Upper lobe of left lung (tissue), 6 donors: ENCODE measurements around the gene ATF6. TPM values are rescaled to one million over a fixed set of nuclear protein-coding genes. Genes with fewer than 3 reads are reported as not detected.

Experiments used
- ATAC-seq, 2 donors: fragments of 200-7000 bp; cut with Tn5 transposase; one replicate each; pipeline ENCODE4 v1.9.1; 2022; ENCODE audit warnings: mild to moderate bottlenecking in 2 of 2, moderate library complexity in 2 of 2; ENCODE audit not compliant: low FRiP score in 2 of 2
- DNase-seq, 2 donors: peaks; one replicate each; pipeline ENCODE4 v3.0.0-alpha.2; 2019 to 2020
- H3K27ac ChIP-seq, 4 donors: fragments of 200-600 bp; sonication (generic); one replicate each; pipeline ENCODE4 v1.5.1; 2016 to 2019
- H3K27me3 ChIP-seq, 4 donors: fragments of 200-600 bp; sonication (generic); one replicate each; pipeline ENCODE4 v1.5.1; 2017 to 2019
- H3K36me3 ChIP-seq, 4 donors: fragments of 200-600 bp; sonication (generic); one replicate each; pipeline ENCODE4 v1.5.1; 2016 to 2019
- H3K4me1 ChIP-seq, 4 donors: fragments of 200-600 bp; sonication (generic); one replicate each; pipeline ENCODE4 v1.5.1; 2018 to 2019
- H3K4me3 ChIP-seq, 4 donors: fragments of 200-600 bp; sonication (generic); one replicate each; pipeline ENCODE4 v1.5.1; 2017 to 2019; ENCODE audit warnings: mild to moderate bottlenecking in 2 of 4, moderate library complexity in 1 of 4
- H3K9me3 ChIP-seq, 4 donors: fragments of 200-600 bp; sonication (generic); one replicate each; pipeline ENCODE4 v1.5.1; 2018 to 2019
- EP300 ChIP-seq, 4 donors: sonication (generic); formaldehyde crosslinking; IDR thresholded peaks; one replicate each; pipeline ENCODE4 v1.5.1; 2017; ENCODE audit warnings: antibody characterized with exemption in 4 of 4, control low read depth in 2 of 4
- POLR2A ChIP-seq, 4 donors: fragments of 450-650 bp; IDR thresholded peaks; one replicate each; pipeline ENCODE4 v1.5.1; 2016 to 2017; ENCODE audit warnings: antibody characterized with exemption in 4 of 4, mild to moderate bottlenecking in 2 of 4
- POLR2AphosphoS5 ChIP-seq, 2 donors: sonication (generic); formaldehyde crosslinking; IDR thresholded peaks; one replicate each; pipeline ENCODE4 v1.5.1; 2017; ENCODE audit warnings: antibody characterized with exemption in 2 of 2
- WGBS, 2 donors: methylation state at CpG; one replicate each; pipeline ENCODE4 v1.1.5; 2017 to 2018; 5-methylcytosine and 5-hydroxymethylcytosine counted together
- total RNA-seq, 6 donors: library from RNA; depleted of rRNA in 4 of 6; stranded (reverse); fragments of >200 nt in 4 of 6; gene quantifications; one replicate each; pipeline versions ENCODE4 v1.1.0 to v1.2.1, GENCODE V29; 2016 to 2021
- TF ChIP-seq, protein P1 (sequence below), 6 experiments: fragments of 450-650 bp in 4 of 6; fragments of 200-600 bp in 2 of 6; sonication (generic) in 2 of 6; IDR thresholded peaks; one replicate each; pipeline ENCODE4 v1.5.1; 2016 to 2019; ENCODE audit warnings: antibody characterized with exemption in 6 of 6
- donor health status: DM: no; HTN: no; CAD: no; lungs with moderate emphysema.
- donor health status: DM: no; HTN: yes; CAD: no; lungs with severe emphysema.

The ATF6 gene
- total RNA-seq, 6 donors from 2014 or later, result 14.2 to 36.7 (median 27.0) TPM

DNA sequence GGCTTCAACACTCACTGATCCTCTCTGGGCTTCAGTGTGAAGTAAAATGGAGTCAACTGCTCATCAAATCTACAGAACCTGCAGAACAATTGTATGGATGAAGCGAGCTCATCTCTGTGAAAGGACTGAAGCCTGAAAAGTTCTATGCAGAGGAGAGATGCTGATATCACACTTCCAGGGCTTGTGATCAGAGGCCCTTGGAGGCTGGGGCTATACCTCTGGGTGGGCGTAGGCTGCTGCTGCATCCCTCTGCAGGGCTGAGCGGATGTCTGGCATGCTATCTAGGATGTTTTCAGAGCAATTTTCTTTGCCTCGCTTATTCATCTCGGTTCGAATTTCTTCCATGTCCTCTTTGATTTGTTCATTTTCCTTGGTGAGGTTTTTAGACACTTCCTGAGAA is 240.0 kb downstream of the ATF6 start:
- Histone ChIP-seq H3K36me3 (no peaks in the 10 kb centered on the region), H3K9me3 (no peaks in the 10 kb centered on the region), H3K4me1 (peaks cover 0 to 11% (median 3%) of the 10 kb centered on the region in 4 donors), H3K27me3 (no peaks in the 10 kb centered on the region), H3K27ac (no peak overlapping the region), H3K4me3 (no peak overlapping the region)
- 91 to 93% methylated on average over 6 of the region's 6 CpGs for WGBS, 2 donors
- TF ChIP-seq POLR2AphosphoS5 (IDR thresholded peaks at IDR 0.05), result no peak
- no peak for TF ChIP-seq EP300 (IDR thresholded peaks at IDR 0.05)
- TF ChIP-seq POLR2A (IDR thresholded peaks at IDR 0.05), result no peak
- TF ChIP-seq, protein P1, sequence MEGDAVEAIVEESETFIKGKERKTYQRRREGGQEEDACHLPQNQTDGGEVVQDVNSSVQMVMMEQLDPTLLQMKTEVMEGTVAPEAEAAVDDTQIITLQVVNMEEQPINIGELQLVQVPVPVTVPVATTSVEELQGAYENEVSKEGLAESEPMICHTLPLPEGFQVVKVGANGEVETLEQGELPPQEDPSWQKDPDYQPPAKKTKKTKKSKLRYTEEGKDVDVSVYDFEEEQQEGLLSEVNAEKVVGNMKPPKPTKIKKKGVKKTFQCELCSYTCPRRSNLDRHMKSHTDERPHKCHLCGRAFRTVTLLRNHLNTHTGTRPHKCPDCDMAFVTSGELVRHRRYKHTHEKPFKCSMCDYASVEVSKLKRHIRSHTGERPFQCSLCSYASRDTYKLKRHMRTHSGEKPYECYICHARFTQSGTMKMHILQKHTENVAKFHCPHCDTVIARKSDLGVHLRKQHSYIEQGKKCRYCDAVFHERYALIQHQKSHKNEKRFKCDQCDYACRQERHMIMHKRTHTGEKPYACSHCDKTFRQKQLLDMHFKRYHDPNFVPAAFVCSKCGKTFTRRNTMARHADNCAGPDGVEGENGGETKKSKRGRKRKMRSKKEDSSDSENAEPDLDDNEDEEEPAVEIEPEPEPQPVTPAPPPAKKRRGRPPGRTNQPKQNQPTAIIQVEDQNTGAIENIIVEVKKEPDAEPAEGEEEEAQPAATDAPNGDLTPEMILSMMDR (IDR thresholded peaks at IDR 0.05), result no peak
- DNase-seq, result no peak
- no peak for ATAC-seq

DNA sequence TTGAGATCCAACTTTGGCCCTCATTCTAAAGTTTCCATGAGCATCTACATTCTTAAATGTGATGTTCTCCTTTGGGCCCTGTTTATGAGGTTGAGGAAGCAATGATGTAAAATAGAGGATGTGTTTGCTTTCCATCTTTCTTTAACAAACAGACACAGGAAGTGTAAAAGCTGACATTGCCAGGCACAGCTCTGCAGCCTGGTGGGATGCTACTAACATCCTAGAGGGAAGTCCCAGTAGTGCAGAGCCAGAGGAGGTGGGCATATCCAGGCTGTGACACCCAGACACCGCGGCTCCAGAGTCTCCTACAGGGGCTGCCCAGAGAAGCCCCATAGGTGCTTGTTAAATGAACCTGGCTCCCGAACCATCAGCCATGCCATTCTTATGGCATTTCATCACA is 241.3 kb downstream of the ATF6 start:
- Histone ChIP-seq H3K27ac (no peak overlapping the region), H3K9me3 (no peaks in the 10 kb centered on the region), H3K27me3 (no peaks in the 10 kb centered on the region), H3K36me3 (no peaks in the 10 kb centered on the region), H3K4me1 (peaks cover 0 to 11% (median 4%) of the 10 kb centered on the region in 4 donors), H3K4me3 (no peak overlapping the region)
- ATAC-seq, result no peak
- WGBS, 2 donors, result 81 to 88% methylated on average over 3 of the region's 3 CpGs
- TF ChIP-seq, protein P1 (IDR thresholded peaks at IDR 0.05), result no peak
- no peak for TF ChIP-seq EP300 (IDR thresholded peaks at IDR 0.05)
- no peak for TF ChIP-seq POLR2A (IDR thresholded peaks at IDR 0.05)
- no peak for TF ChIP-seq POLR2AphosphoS5 (IDR thresholded peaks at IDR 0.05)
- DNase-seq, result no peak

- WGBS, 2 donors, result 89 to 90% methylated on average over 5 of the region's 5 CpGs
- no peak for DNase-seq
- no peak for ATAC-seq
- H3K4me1 ChIP-seq, result peaks cover 0 to 7% (median 4%) of the 10 kb centered on the region in 4 donors
- H3K27me3 ChIP-seq, result no peaks in the 10 kb centered on the region
- H3K4me3 ChIP-seq, result no peak overlapping the region
- TF ChIP-seq, protein P1 (IDR thresholded peaks at IDR 0.05), result no peak
- TF ChIP-seq EP300 (IDR thresholded peaks at IDR 0.05), result no peak
- no peak for TF ChIP-seq POLR2AphosphoS5 (IDR thresholded peaks at IDR 0.05)
- no peak for TF ChIP-seq POLR2A (IDR thresholded peaks at IDR 0.05)
- no peak overlapping the region for H3K27ac ChIP-seq
- peaks cover 0 to 5% (median 2%) of the 10 kb centered on the region in 4 donors for H3K9me3 ChIP-seq
- H3K36me3 ChIP-seq, result no peaks in the 10 kb centered on the region
Measured at GRCh38 chr1:162008799-162009198, 242.7 kb downstream of the ATF6 start.

GRCh38 chr1:162009501-162010174 is 243.5 kb downstream of the ATF6 start:
- Histone ChIP-seq H3K9me3 (peaks cover 0 to 5% (median 2%) of the 10 kb centered on the region in 4 donors), H3K4me1 (peaks cover 0 to 5% (median 2%) of the 10 kb centered on the region in 4 donors), H3K27ac (no peak overlapping the region), H3K36me3 (no peaks in the 10 kb centered on the region), H3K27me3 (no peaks in the 10 kb centered on the region), H3K4me3 (no peak overlapping the region)
- WGBS, 2 donors, result 72 to 84% methylated on average over 4 to 9 of the region's 9 CpGs
- ATAC-seq, result no peak
- TF ChIP-seq POLR2AphosphoS5 (IDR thresholded peaks at IDR 0.05) (no peak), POLR2A (IDR thresholded peaks at IDR 0.05) (no peak), EP300 (IDR thresholded peaks at IDR 0.05) (no peak)
- TF ChIP-seq, protein P1 (IDR thresholded peaks at IDR 0.05), result no peak
- DNase-seq, result no peak

DNA sequence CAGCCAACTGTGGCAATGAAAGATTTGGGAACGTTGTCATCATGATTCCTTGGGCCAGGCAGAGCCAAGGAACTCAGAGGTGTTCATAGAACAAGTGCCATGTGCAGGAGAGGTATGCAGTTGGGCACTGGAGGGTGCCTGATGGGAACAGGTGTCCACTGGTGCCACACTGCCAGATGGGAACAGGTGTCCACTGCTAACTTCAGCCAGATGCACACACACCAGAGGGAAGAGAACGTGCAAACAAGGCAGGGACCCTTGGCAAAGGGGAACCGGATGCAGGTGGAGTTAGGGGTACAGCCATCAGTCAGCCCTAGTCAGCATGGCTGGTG is 244.0 kb downstream of the ATF6 start:
- Histone ChIP-seq H3K27ac (no peak overlapping the region), H3K36me3 (no peaks in the 10 kb centered on the region), H3K9me3 (peaks cover 0 to 5% (median 2%) of the 10 kb centered on the region in 4 donors), H3K4me1 (peaks cover 0 to 5% (median 2%) of the 10 kb centered on the region in 4 donors), H3K4me3 (no peak overlapping the region), H3K27me3 (no peaks in the 10 kb centered on the region)
- DNase-seq (no peak), ATAC-seq (no peak)
- 86 to 91% methylated on average over 3 of the region's 3 CpGs for WGBS, 2 donors
- TF ChIP-seq, protein P1 (IDR thresholded peaks at IDR 0.05), result no peak
- TF ChIP-seq POLR2A (IDR thresholded peaks at IDR 0.05) (no peak), POLR2AphosphoS5 (IDR thresholded peaks at IDR 0.05) (no peak)
